K562 (cell line): Measurements from ENCODE around the gene ACER1. TPM values are rescaled to one million over a fixed set of nuclear protein-coding genes. Genes with fewer than 3 reads are reported as not detected.

Source experiments
- BDP1 ChIP-seq: IDR thresholded peaks from 3 replicates; pipeline ENCODE4 v1.6.1; 2011; ENCODE audit not compliant: insufficient read length, insufficient read depth
- BMI1 ChIP-seq: fragments of 150-350 bp; IDR thresholded peaks from 2 replicates; pipeline ENCODE4 v1.6.1; 2014; ENCODE audit warnings: low read length
- CHCHD3 ChIP-seq: fragments of 250-450 bp; sonication (Bioruptor Pico); IDR thresholded peaks from 2 replicates; pipeline ENCODE4 v2.1.2; 2022; ENCODE audit warnings: mild to moderate bottlenecking
- CREBBP ChIP-seq: IDR thresholded peaks from one replicate; pipeline ENCODE4 v1.6.1; 2012; ENCODE audit warnings: low read depth, mild to moderate bottlenecking, control low read depth, inconsistent platforms, low read length
- EP400 ChIP-seq: fragments of 450-650 bp; IDR thresholded peaks from 2 replicates; pipeline ENCODE4 v1.6.1; 2017; ENCODE audit warnings: antibody characterized with exemption, mild to moderate bottlenecking, moderate library complexity
- ETV6 ChIP-seq, 3 experiments: fragments of 150-350 bp in 1 of 3; sonication (generic) in 1 of 3; formaldehyde crosslinking in 1 of 3; IDR thresholded peaks; 2 replicates each; pipeline versions ENCODE4 v1.6.1 to v1.8.0; 2014 to 2022; ENCODE audit warnings: borderline replicate concordance in 2 of 3, low read depth in 2 of 3, antibody characterized with exemption in 1 of 3, low read length in 1 of 3, mild to moderate bottlenecking in 1 of 3, missing genetic modification reagents in 1 of 3
- GTF3C2 ChIP-seq: IDR thresholded peaks from 3 replicates; pipeline ENCODE4 v1.6.1; 2011; ENCODE audit warnings: borderline replicate concordance, mild to moderate bottlenecking, moderate library complexity; ENCODE audit not compliant: insufficient read length; ENCODE audit errors: extremely low read depth
- HNRNPH1 ChIP-seq: fragments of 200-400 bp; formaldehyde crosslinking; optimal IDR thresholded peaks from 2 replicates; pipeline ENCODE3; 2017; ENCODE audit warnings: low read depth, mild to moderate bottlenecking, low read length, moderate library complexity
- MEIS2 ChIP-seq: fragments of 450-650 bp; IDR thresholded peaks from 2 replicates; pipeline ENCODE4 v1.6.1; 2014; ENCODE audit warnings: mild to moderate bottlenecking; ENCODE audit not compliant: partially characterized antibody
- MXD1 ChIP-seq: fragments of 250-450 bp; sonication (Bioruptor Pico); IDR thresholded peaks from 2 replicates; pipeline ENCODE4 v1.8.0; 2021; ENCODE audit warnings: borderline replicate concordance, mild to moderate bottlenecking, moderate library complexity; ENCODE audit not compliant: poor library complexity, severe bottlenecking
- PHF8 ChIP-seq: fragments of 200-600 bp; sonication (generic); IDR thresholded peaks from 2 replicates; pipeline ENCODE4 v1.6.1; 2012; ENCODE audit warnings: mixed run types, mild to moderate bottlenecking, inconsistent platforms, low read length, moderate library complexity, borderline replicate concordance
- PPARD ChIP-seq: fragments of 250-450 bp; sonication (Bioruptor Pico); IDR thresholded peaks from 2 replicates; pipeline ENCODE4 v1.8.0; 2022; ENCODE audit warnings: inconsistent platforms, mild to moderate bottlenecking, moderate library complexity
- RNF2 ChIP-seq: sonication (generic); IDR thresholded peaks from 2 replicates; pipeline ENCODE4 v1.6.1; 2016
- WHSC1 ChIP-seq: IDR thresholded peaks from one replicate; pipeline ENCODE4 v1.6.1; 2012; ENCODE audit warnings: low read length, control low read depth, inconsistent platforms
- ZNF133 ChIP-seq: fragments of 250-450 bp; sonication (Bioruptor Pico); IDR thresholded peaks from 2 replicates; pipeline ENCODE4 v1.4.0; 2020; ENCODE audit warnings: mild to moderate bottlenecking
- ZNF253 ChIP-seq: fragments of 250-450 bp; sonication (Bioruptor Pico); conservative IDR thresholded peaks from 2 replicates; pipeline ENCODE4 v1.6.1; 2021; ENCODE audit warnings: mild to moderate bottlenecking
- ZNF707 ChIP-seq: fragments of 250-450 bp; sonication (Bioruptor Pico); conservative IDR thresholded peaks from 2 replicates; pipeline ENCODE4 v1.8.0; 2022; ENCODE audit warnings: inconsistent platforms, mild to moderate bottlenecking, moderate library complexity
- ZNF717 ChIP-seq: fragments of 250-450 bp; sonication (Bioruptor Pico); IDR thresholded peaks from 2 replicates; pipeline ENCODE4 v1.5.0; 2021
- ZNF740 ChIP-seq, 3 experiments: fragments of 200-800 bp in 1 of 3; sonication (Bioruptor generic) in 1 of 3; sonication (generic) in 1 of 3; formaldehyde crosslinking in 1 of 3; IDR thresholded peaks; 2 replicates each; pipeline versions ENCODE4 v1.6.1 to v1.8.0; 2016 to 2022; ENCODE audit warnings: mild to moderate bottlenecking in 2 of 3, missing compliant biosample characterization in 2 of 3, missing genetic modification characterization in 2 of 3, missing genetic modification reagents in 1 of 3
- ZNF75A ChIP-seq: fragments of 450-650 bp; formaldehyde crosslinking; IDR thresholded peaks from 2 replicates; pipeline ENCODE4 v1.4.0; 2020; ENCODE audit warnings: mild to moderate bottlenecking
- polyA plus RNA-seq, 8 experiments: library from polyadenylated mRNA; depleted of rRNA in 4 of 8; stranded (reverse) in 5 of 8; unstranded in 3 of 8; fragments of >200 nt; fragmentation: Nextera tagmentation in 2 of 8; fragmentation: Illumina TruSeq in 1 of 8; extraction: Ambion mirVana in 2 of 8; extraction: Trizol in 1 of 8; gene quantifications; 2 replicates each; pipeline versions ENCODE4 v1.2.1 to v1.2.3, GENCODE V29; 2011 to 2014; ENCODE audit warnings: inconsistent platforms in 1 of 8, missing spikeins in 1 of 8
- total RNA-seq, 7 experiments: library from RNA; depleted of rRNA in 6 of 7; stranded (reverse); fragments of >200 nt in 6 of 7; fragmentation: Illumina TruSeq in 2 of 7; extraction: Trizol in 2 of 7; gene quantifications; 2 replicates each; pipeline versions ENCODE4 v1.2.1 to v1.2.3, GENCODE V29; 2011 to 2021; ENCODE audit warnings: low replicate concordance in 1 of 7
- TF ChIP-seq, protein P1 (sequence below): fragments of 450-650 bp; IDR thresholded peaks from 2 replicates; pipeline ENCODE4 v1.6.1; 2017; ENCODE audit warnings: antibody characterized with exemption
- TF ChIP-seq, protein P2 (sequence below): sonication (generic); formaldehyde crosslinking; IDR thresholded peaks from 2 replicates; pipeline ENCODE4 v1.8.0; 2022; ENCODE audit warnings: mild to moderate bottlenecking, low read depth, missing genetic modification reagents

The ACER1 gene
- total and polyA plus RNA-seq, 9 of the 15 experiments (the other 6 are each of a cell fraction or from before 2014, with no cell fraction given): not detected

DNA sequence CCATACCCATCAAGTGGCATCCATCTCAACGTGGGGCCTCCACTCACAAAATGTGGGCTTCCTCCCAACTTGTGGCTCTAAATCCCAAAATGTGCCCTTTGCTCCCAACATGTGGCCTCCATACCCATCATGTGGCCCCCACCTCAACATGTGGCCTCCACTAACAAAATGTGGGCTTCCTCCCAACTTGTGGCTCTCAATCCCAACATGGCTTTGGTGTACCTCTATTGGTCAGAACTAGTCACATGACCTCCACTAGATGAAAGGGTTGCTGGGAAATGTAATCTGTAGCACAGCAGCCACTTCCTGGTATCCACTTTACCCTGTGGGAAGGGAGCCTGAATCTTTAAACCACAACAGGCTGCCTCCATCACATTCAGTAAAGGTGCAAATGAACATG lies 10.1 kb upstream of the ACER1 start (continued):
- no peak for TF ChIP-seq CREBBP
- TF ChIP-seq ZNF253 (CRISPR knock-in tag): no peak
- TF ChIP-seq MEIS2: no peak
- no peak for TF ChIP-seq MXD1 (CRISPR knock-in tag)
- TF ChIP-seq CHCHD3 (CRISPR knock-in tag): no peak
- TF ChIP-seq WHSC1: no peak
- TF ChIP-seq PHF8: no peak
- TF ChIP-seq PPARD (CRISPR knock-in tag): no peak
- TF ChIP-seq, protein P1, sequence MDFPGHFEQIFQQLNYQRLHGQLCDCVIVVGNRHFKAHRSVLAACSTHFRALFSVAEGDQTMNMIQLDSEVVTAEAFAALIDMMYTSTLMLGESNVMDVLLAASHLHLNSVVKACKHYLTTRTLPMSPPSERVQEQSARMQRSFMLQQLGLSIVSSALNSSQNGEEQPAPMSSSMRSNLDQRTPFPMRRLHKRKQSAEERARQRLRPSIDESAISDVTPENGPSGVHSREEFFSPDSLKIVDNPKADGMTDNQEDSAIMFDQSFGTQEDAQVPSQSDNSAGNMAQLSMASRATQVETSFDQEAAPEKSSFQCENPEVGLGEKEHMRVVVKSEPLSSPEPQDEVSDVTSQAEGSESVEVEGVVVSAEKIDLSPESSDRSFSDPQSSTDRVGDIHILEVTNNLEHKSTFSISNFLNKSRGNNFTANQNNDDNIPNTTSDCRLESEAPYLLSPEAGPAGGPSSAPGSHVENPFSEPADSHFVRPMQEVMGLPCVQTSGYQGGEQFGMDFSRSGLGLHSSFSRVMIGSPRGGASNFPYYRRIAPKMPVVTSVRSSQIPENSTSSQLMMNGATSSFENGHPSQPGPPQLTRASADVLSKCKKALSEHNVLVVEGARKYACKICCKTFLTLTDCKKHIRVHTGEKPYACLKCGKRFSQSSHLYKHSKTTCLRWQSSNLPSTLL: no peak
- TF ChIP-seq ZNF707 (CRISPR knock-in tag): no peak
- no peak for TF ChIP-seq ZNF740 (CRISPR knock-in tag; IDR thresholded peaks at IDR 0.05)
- TF ChIP-seq ZNF740 (tag; IDR thresholded peaks at IDR 0.05): no peak
- TF ChIP-seq EP400: no peak
- TF ChIP-seq, protein P2, sequence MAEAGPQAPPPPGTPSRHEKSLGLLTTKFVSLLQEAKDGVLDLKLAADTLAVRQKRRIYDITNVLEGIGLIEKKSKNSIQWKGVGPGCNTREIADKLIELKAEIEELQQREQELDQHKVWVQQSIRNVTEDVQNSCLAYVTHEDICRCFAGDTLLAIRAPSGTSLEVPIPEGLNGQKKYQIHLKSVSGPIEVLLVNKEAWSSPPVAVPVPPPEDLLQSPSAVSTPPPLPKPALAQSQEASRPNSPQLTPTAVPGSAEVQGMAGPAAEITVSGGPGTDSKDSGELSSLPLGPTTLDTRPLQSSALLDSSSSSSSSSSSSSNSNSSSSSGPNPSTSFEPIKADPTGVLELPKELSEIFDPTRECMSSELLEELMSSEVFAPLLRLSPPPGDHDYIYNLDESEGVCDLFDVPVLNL: no peak
- TF ChIP-seq ZNF717: no peak
- TF ChIP-seq ETV6 (IDR thresholded peaks at IDR 0.05; ENCODE audit: borderline replicate concordance in 1 of 2, low read depth in 2 of 2, low read length in 1 of 2): no peak
- TF ChIP-seq ETV6 (CRISPR knock-in tag; IDR thresholded peaks at IDR 0.05; ENCODE audit: borderline replicate concordance): no peak
- TF ChIP-seq GTF3C2: no peak
- no peak for TF ChIP-seq RNF2
- TF ChIP-seq BMI1: no peak
- no peak for TF ChIP-seq ZNF133 (CRISPR knock-in tag)
- no peak for TF ChIP-seq BDP1
- no peak for TF ChIP-seq ZNF75A (CRISPR knock-in tag)
- no peak for TF ChIP-seq HNRNPH1
